ENCODE results near the gene OSM.
"Not testable (repeated sequence)": the region's sequence is repeated elsewhere in the genome, so short reads cannot be mapped to it uniquely, and the experiment has no call there.

The OSM gene

DNA sequence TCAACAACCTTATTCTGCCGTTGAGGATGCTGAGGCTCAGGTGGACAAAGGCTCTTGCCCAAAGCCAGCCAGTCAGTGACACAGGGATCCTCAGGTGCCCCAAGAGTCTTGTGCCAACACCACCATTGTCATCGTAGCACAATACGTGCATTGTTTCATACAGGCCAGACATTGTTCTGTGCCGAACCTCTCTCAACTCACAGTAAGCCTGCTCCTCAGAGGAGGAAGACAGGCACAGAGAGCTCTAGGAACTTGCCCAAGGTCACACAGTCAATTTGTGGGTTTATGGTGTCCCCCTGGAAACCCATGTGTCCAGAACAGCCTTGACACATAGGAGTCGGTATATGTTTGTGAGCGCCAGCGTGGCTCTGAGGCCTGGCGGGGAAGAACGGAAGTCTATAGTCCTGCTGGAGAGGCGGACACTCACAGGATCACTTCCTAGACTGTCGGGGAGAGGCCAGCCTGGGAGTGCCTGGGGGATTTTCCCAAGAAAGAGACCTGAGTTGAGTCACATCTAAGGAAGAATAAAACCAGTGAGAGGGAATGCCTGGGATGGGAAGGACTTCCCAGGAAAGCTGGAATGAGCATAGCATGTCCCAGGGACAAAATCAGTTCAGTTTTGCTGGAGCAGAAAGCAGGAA is 40.3 kb downstream of the OSM start:
- DNase-seq (ENCODE audit: low read depth) = no peak

- DNase-seq (ENCODE audit: low read depth) = no peak
Observed at GRCh38 chr22:30225220-30225927, 41.3 kb downstream of the OSM start.

DNA sequence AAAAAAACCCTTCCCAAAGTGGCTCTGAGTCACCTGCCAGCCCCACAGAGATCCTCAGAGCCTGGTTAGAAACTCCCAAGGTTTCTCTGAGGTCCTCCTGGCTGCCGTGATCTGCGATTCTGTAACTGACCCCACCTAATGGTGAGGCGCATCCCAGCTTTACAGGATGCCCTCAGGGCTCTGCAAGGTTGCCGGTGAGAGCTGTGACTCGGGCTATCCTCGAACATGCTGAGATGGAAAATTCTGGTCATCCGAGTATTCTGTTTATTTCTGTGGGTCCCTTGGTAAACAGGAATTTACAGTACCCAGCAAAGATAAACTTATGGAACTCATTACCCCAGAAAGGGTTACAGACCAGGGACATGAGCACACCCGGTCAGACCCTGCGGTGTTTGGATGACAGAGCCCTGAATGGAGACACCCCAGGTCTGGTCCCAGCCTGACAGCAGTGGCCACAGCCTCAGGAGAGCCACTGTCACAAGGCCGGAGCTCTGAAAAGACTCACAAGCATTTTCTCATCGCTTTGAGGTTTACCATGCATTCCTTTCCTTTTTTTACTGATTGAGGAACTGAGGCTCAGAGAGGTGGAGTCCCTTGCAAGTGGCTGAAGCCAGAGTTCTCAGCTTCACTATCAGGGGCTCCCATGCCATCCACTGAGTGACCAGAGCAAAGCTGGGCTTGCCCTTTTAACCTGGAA is 42.3 kb downstream of the OSM start:
- DNase-seq (ENCODE audit: low read depth) = no peak

DNA sequence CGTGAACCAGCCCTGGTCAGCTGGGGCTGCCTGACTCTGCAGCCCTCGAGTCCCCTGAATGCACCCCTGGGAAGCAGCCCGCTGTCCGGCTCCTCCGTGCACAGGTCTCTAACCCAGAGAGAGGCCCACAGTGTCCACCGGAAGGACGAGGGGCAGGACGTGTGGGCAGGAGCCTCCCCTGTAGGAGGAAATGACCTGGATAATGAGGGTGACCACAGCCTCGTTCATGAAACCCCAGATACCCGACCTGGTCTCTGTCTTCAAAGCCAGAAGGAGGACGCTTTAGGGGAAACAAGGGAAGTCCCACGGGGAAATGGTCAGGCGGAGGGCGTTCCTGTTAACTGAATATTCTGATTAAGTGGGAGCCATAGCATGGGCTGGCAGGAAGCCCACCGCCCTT is 43.3 kb downstream of the OSM start:
- DNase-seq (ENCODE audit: low read depth) = no peak

DNA sequence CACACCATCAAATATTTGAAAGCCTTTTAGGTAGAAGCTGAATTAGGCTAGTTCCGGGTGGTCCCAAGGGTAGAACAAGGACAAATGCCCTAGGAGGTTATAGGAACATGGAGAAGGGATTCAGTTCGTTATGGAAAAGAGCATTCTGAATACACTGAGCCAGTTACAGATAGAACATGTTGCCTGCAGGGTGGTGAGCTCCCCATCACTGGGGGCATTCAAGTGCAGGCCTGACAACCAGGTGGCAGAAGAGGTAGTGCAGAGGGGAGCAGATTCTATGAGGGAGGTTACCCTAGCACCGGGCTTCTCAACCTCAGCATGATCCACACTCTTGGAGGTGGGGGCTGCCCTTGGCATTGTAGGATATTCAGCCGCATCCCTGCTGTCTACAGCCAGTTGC is 44.3 kb downstream of the OSM start:
- no peak for DNase-seq (ENCODE audit: low read depth)

GRCh38 chr22:30221121-30221992 is 45.3 kb downstream of the OSM start:
- DNase-seq (ENCODE audit: low read depth) = peak; percentile 44

DNA sequence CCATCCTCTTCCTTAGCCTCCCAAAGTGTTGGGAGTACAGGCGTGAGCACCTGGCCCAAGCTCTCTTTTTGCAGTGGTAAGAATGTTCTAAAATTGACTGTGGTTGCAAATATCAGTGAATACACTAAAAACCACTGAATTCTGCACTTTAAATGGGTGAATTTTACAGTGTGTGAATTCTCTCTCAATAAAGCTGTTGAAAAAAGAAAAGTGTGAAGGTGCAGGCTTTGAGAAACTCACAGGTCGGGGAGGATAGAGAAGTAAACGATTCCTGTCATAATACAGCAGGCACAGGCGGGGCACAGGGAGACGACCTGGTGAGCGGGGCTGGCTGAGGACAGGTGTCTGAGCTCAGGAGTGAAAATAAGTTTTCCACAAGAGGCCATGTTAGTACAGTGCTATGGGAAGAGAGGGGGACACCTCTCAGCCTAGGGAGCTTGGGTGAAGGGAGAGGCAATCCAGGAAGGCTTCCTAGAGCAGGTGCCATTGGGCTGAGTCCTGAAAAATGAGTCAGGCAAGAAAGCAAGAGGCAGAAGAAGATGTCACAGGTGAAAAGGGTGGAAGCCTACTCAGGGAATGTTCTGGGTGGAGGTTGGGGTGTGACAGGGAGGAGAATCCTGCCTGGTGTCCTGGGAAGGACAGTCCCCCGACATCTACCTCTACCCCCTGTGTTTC is 46.2 kb downstream of the OSM start:
- DNase-seq (ENCODE audit: low read depth) = no peak

DNA sequence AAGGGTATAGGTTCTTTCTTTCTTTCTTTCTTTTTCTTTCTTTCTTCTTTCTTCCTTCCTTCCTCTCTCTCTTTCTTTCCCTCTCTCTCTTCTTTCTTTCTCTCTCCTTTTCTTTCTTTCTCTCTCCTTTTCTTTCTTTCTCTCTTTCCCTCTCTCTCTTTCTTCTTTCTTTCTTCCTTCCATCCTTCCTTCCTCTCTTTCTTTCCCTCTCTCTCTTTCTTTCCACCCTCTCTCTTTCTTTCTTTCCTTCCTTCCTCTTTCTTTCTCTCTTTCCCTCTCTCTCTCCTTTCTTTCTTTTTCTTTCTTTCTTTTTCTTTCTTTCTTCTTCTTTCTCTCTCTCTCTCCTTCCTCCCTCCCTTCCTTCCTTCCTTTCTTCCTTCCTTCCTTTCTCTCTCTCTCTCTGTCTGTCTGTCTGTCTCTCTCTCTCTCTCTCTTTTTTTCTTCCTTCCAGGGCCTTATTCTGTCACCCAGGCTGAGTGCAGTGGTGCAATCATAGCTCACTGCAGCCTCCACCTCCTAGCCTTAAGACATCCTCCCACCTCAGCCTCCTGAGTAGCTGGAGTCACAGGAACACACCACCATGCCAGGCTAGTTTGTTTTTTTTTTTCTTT is 46.9 kb downstream of the OSM start:
- no peak for DNase-seq (ENCODE audit: low read depth)

GRCh38 chr22:30219049-30219654 is 47.5 kb downstream of the OSM start:
- DNase-seq (ENCODE audit: low read depth) = no peak

GRCh38 chr22:30217698-30218560 is 48.7 kb downstream of the OSM start:
- no peak for DNase-seq (ENCODE audit: low read depth)

DNA sequence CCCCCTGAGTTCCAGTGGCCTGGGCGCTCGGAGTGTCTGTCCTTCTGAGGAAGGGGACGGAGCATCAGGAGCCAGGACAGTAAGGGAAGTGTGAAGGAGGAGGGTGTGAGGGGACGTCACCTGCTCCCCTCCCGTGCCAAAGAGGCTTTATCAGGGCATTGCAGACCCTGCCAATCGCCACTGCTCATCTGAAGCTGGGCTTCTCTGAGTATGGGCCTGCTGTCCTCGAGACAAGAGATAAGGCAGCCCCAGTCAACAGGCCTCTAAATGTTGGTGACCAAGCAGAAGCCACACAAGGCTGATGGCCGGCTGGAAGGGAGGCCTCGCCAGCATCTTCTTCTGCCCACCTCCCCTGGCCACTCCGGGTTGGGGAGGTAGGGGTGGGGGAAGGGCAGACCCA is 49.9 kb downstream of the OSM start:
- no peak for DNase-seq (ENCODE audit: low read depth)

- not testable (repeated sequence) for DNase-seq (ENCODE audit: low read depth)
Observed at GRCh38 chr22:30216272-30216671, 50.4 kb downstream of the OSM start.

- no peak for DNase-seq (ENCODE audit: low read depth)
Observed at GRCh38 chr22:30214703-30215407, 51.8 kb downstream of the OSM start.

DNA sequence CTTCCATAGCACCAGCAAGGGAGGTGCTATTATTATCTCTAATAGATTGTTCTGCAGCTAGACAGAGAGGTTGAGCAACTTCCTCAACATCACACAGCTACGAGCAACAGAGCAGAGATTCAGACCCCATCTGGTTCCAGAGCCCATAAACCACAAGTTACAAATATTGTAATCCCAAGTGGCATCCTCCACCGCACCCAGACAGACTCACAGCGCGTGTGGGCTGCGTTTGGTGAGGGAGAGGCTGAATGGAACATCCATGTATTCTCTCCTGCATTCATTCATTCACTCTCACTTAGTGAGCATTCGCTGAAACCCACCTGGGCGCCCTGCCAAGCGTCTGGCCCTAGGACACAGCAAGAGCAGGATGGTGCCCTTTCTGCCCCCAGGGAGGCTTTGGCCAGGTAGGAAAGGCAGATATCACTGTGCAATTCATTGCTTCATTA is 53.6 kb downstream of the OSM start:
- DNase-seq (ENCODE audit: low read depth) = no peak

All from stimulated activated CD8-positive, alpha-beta memory T cell treated with anti-CD3 and anti-CD28 coated beads, Interleukin-4, amount 100 ng/mL, for 24 hours (primary cell).